NCI-H1105 (cell line): ENCODE results near the gene SH3PXD2A.

Experiments used
- DNase-seq: peaks from one replicate; lab custom pipeline; 2025; lab: John Stamatoyannopoulos, UW

The SH3PXD2A gene

GRCh38 chr10:103562383-103562782 is 293.0 kb downstream of the SH3PXD2A start:
- DNase-seq: no peak

- no peak for DNase-seq
Measured at GRCh38 chr10:103560886-103561285, 294.5 kb downstream of the SH3PXD2A start.

- DNase-seq: no peak
Measured at GRCh38 chr10:103559776-103560175, 295.6 kb downstream of the SH3PXD2A start.

GRCh38 chr10:103558911-103559310 is 296.5 kb downstream of the SH3PXD2A start:
- no peak for DNase-seq

- no peak for DNase-seq
Measured at GRCh38 chr10:103557455-103557854, 297.9 kb downstream of the SH3PXD2A start.

- no peak for DNase-seq
Measured at GRCh38 chr10:103556383-103557007, 298.9 kb downstream of the SH3PXD2A start.

GRCh38 chr10:103555712-103556111 is 299.7 kb downstream of the SH3PXD2A start:
- DNase-seq: no peak

GRCh38 chr10:103555325-103555649 is 300.1 kb downstream of the SH3PXD2A start:
- DNase-seq: no peak

- no peak for DNase-seq
Measured at GRCh38 chr10:103554488-103555324, 300.7 kb downstream of the SH3PXD2A start.

GRCh38 chr10:103553743-103554487 is 301.5 kb downstream of the SH3PXD2A start:
- no peak for DNase-seq

- DNase-seq: no peak
Measured at GRCh38 chr10:103552856-103553742, 302.3 kb downstream of the SH3PXD2A start.

GRCh38 chr10:103551619-103552602 is 303.5 kb downstream of the SH3PXD2A start:
- no peak for DNase-seq

- DNase-seq: no peak
Measured at GRCh38 chr10:103550229-103550628, 305.1 kb downstream of the SH3PXD2A start.

GRCh38 chr10:103549349-103549685 is 306.1 kb downstream of the SH3PXD2A start:
- no peak for DNase-seq

- DNase-seq: peak; percentile 62
Measured at GRCh38 chr10:103548581-103549348, 306.6 kb downstream of the SH3PXD2A start.

GRCh38 chr10:103548006-103548405 is 307.4 kb downstream of the SH3PXD2A start:
- DNase-seq: no peak

GRCh38 chr10:103547391-103547946 is 307.9 kb downstream of the SH3PXD2A start:
- no peak for DNase-seq

GRCh38 chr10:103546401-103546800 is 309.0 kb downstream of the SH3PXD2A start:
- DNase-seq: no peak

- DNase-seq: no peak
Measured at GRCh38 chr10:103545771-103546281, 309.6 kb downstream of the SH3PXD2A start.
